SKM-1 treated with dmso at 0.1 percent for 144 hours (cell line): ENCODE results near the gene LTO1.
A peak's percentile ranks its signal among the peaks of the same experiment; 100 is the strongest.

Source experiments
- DNase-seq: peaks from one replicate; lab custom pipeline; 2025; ENCODE audit not compliant: unreplicated experiment; lab: John Stamatoyannopoulos, UW

Gene LTO1

GRCh38 chr11:69674886-69675714, at the start of gene LTO1:
Gene LTO1 (minus strand): TSS chr11:69675353. CDS start chr11:69675239, 114 bp downstream.
- peak; percentile 86 for DNase-seq

- DNase-seq, result no peak
Observed at GRCh38 chr11:69721745-69722144, 46.6 kb upstream of the LTO1 start.

- no peak for DNase-seq
Observed at GRCh38 chr11:69721106-69721505, 46.0 kb upstream of the LTO1 start.

- DNase-seq, result no peak
Observed at GRCh38 chr11:69718912-69719311, 43.8 kb upstream of the LTO1 start.

- no peak for DNase-seq
Observed at GRCh38 chr11:69718147-69718546, 43.0 kb upstream of the LTO1 start.

- no peak for DNase-seq
Observed at GRCh38 chr11:69716891-69717747, 42.0 kb upstream of the LTO1 start.

GRCh38 chr11:69716099-69716498, 40.9 kb upstream of the LTO1 start:
- no peak for DNase-seq

- DNase-seq, result no peak
Observed at GRCh38 chr11:69715446-69715845, 40.3 kb upstream of the LTO1 start.

- peak; percentile 40 for DNase-seq
Observed at GRCh38 chr11:69711822-69712801, 37.0 kb upstream of the LTO1 start.

GRCh38 chr11:69708736-69709401, 33.7 kb upstream of the LTO1 start:
- DNase-seq, result no peak

- no peak for DNase-seq
Observed at GRCh38 chr11:69707176-69707575, 32.0 kb upstream of the LTO1 start.

- DNase-seq, result no peak
Observed at GRCh38 chr11:69705901-69706787, 31.0 kb upstream of the LTO1 start.

GRCh38 chr11:69705351-69705811, 30.2 kb upstream of the LTO1 start:
- no peak for DNase-seq

GRCh38 chr11:69704508-69705253, 29.5 kb upstream of the LTO1 start:
- no peak for DNase-seq

- DNase-seq, result no peak
Observed at GRCh38 chr11:69703768-69704507, 28.8 kb upstream of the LTO1 start, which contains the start of gene FGF19. Gene FGF19 (minus strand): TSS chr11:69704022. CDS start chr11:69703876, 146 bp downstream.

GRCh38 chr11:69703453-69703767, 28.3 kb upstream of the LTO1 start:
- DNase-seq, result no peak

- no peak for DNase-seq
Observed at GRCh38 chr11:69702769-69703452, 27.8 kb upstream of the LTO1 start.
